ENCODE results near the gene LRIG1. TPM values are rescaled to one million over a fixed set of nuclear protein-coding genes. Genes with fewer than 3 reads are reported as not detected.

Gene LRIG1
- total RNA-seq, 2 donors from 2014 or later = 28.2 to 39.1 TPM

GRCh38 chr3:66385066-66385465 lies 115.8 kb downstream of the LRIG1 start:
- H3K27ac Mint-ChIP-seq = no peak overlapping the region
- peaks cover 47 to 57% of the 10 kb centered on the region in 2 donors for H3K36me3 Mint-ChIP-seq
- ATAC-seq = no peak
- no peak for DNase-seq (ENCODE audit: low spot score in 2 of 2)
- peaks cover 5% of the 10 kb centered on the region in 2 donors for H3K9me3 Mint-ChIP-seq

DNA sequence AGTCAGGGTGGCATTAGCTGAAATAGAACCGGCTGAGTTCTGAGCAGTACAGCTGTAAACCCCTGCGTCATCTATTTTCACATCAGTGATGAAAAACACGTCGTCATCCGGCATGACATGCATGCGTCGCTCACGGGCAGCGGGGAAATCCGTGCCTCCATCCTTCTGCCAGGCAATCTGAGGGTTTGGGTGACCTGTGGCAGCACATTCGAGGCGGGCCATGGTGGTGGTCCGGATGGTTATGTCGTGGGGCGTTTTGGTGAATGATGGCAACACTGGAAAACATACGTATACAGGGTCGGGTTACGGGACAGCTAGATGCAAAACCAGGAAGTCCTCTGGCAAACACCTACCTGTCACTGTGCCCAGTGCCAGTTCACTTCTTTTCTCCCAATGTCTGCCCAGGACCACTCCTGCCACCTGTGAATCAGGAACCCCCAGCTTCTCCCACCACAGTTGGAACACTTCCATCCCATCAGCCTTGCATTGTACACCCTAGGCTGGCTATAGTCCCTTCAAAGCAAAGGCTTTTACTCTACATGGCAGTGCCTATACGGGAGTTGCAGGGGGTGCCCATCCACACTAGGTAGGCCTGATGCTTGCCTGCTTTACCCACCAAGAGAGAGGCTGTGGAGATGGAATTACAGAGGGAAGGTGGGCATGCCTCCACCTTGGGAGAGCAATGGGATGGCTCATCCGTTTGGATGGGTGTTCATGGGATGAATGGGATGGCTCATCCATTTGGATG lies 116.7 kb downstream of the LRIG1 start:
- no peak for DNase-seq (ENCODE audit: low spot score in 2 of 2)
- peak in 1 of 2 donors; percentile 3 for ATAC-seq
- peak overlapping the region; percentile 62 to 86 for H3K27ac Mint-ChIP-seq
- peaks cover 5% of the 10 kb centered on the region in 2 donors for H3K9me3 Mint-ChIP-seq
- H3K36me3 Mint-ChIP-seq = peaks cover 47 to 52% of the 10 kb centered on the region in 2 donors

DNA sequence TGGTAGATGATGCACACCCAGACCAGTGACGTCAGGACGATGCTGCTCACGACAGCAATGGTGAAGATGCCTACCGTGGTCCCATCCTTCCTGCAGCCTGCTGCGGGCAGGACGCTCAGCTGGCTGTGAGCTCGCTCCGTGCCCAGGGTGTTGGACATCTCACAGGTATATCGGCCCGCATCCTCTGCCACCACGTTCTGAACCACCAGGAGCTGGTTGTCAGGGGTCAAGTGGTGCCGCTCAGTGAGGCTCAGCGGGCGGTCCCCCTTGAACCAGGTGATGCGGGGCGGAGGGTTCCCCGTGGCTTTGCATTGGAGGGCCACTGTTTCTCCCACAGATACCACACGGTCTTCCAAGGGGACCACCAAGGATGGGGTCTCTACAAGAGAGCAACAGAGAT lies 117.8 kb downstream of the LRIG1 start:
- DNase-seq (ENCODE audit: low spot score in 2 of 2) = no peak
- no peak for ATAC-seq
- peaks cover 0 to under 1% of the 10 kb centered on the region in 2 donors for H3K9me3 Mint-ChIP-seq
- H3K27ac Mint-ChIP-seq = peak overlapping the region in 1 of 2 donors; percentile 62
- H3K36me3 Mint-ChIP-seq = peaks cover 42 to 48% of the 10 kb centered on the region in 2 donors

DNA sequence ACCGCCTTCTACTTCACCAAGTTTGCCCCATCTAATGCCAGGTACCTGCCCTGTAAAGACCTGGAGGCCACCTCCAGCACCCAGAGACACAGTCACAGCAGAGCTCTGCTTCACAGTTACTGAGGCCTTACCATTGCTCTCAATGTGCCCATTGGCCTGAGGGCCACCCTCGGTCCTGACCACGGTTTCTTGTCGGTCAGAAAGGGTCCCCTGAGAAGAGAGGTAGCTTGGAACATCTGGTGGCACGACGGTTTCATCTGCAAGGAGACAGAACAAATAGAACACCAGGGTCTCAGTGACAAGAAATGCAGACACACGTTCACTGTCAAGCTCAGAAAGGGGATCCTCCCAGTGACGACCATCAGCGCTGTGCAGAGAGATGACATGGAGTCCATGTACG lies 118.7 kb downstream of the LRIG1 start:
- DNase-seq (ENCODE audit: low spot score in 2 of 2) = no peak
- Mint-ChIP-seq H3K36me3 (peaks cover 38 to 48% of the 10 kb centered on the region in 2 donors), H3K9me3 (no peaks in the 10 kb centered on the region), H3K27ac (peak overlapping the region in 1 of 2 donors; percentile 36)
- ATAC-seq = no peak

DNA sequence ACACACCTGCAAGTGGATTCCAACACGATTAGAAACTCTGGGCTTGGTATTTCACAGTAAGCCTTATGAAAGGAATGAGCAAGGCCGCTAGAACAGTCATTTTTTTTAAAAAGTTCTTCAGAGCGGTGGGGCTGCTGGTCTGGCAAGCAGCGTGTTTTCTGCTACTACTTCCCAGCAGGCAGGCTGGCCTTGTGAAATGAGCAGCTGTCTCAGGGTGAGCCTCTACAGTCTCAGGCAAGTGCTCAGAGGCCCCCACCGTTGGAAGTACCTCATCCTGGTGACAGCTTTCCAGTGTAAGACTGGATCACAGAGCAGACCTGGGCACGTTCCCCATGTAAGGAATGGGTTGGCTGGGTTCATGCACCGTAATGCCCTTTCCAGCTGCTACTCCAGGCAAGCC lies 119.2 kb downstream of the LRIG1 start:
- Mint-ChIP-seq H3K36me3 (peaks cover 33 to 43% of the 10 kb centered on the region in 2 donors), H3K9me3 (no peaks in the 10 kb centered on the region), H3K27ac (no peak overlapping the region)
- ATAC-seq (no peak), DNase-seq (ENCODE audit: low spot score in 2 of 2) (no peak)

GRCh38 chr3:66380200-66380932 lies 120.5 kb downstream of the LRIG1 start:
- H3K36me3 Mint-ChIP-seq = peaks cover 23 to 38% of the 10 kb centered on the region in 2 donors
- H3K27ac Mint-ChIP-seq = peak overlapping the region; percentile 17 to 32
- no peaks in the 10 kb centered on the region for H3K9me3 Mint-ChIP-seq
- ATAC-seq (no peak), DNase-seq (ENCODE audit: low spot score in 2 of 2) (no peak)

- Mint-ChIP-seq H3K36me3 (peaks cover 20 to 31% of the 10 kb centered on the region in 2 donors), H3K27ac (peak overlapping the region; percentile 32 to 52)
These were observed 121.3 kb downstream of the LRIG1 start for GRCh38 chr3:66379565-66379964.

DNA sequence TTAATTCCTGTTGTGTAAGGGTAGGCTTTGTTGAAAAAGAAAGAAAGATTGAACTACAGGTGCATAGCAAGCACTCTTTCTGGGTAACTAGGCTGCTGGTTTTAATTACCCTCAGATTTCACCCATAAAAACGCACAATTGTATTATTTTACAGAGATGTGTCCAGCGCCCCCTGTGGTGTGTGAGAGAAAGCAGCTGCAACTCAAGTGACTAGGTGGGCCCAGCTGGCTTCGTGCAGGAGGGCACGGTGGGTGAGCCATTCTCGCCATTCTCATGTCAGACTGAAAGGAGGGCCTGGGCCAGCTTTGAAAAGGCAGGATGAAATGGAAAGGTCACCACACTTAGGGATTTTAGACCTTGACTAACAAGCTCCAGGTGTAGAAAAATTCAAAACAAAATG lies 122.6 kb downstream of the LRIG1 start:
- peaks cover 7 to 18% of the 10 kb centered on the region in 2 donors for H3K36me3 Mint-ChIP-seq
- no peaks in the 10 kb centered on the region for H3K9me3 Mint-ChIP-seq
- ATAC-seq (no peak), DNase-seq (ENCODE audit: low spot score in 2 of 2) (no peak)
- H3K27ac Mint-ChIP-seq = peak overlapping the region; percentile 46 to 86

More at GRCh38 chr3:66379565-66379964, 121.3 kb downstream of the LRIG1 start:
- no peaks in the 10 kb centered on the region for H3K9me3 Mint-ChIP-seq
- ATAC-seq (no peak), DNase-seq (ENCODE audit: low spot score in 2 of 2) (no peak)

DNA sequence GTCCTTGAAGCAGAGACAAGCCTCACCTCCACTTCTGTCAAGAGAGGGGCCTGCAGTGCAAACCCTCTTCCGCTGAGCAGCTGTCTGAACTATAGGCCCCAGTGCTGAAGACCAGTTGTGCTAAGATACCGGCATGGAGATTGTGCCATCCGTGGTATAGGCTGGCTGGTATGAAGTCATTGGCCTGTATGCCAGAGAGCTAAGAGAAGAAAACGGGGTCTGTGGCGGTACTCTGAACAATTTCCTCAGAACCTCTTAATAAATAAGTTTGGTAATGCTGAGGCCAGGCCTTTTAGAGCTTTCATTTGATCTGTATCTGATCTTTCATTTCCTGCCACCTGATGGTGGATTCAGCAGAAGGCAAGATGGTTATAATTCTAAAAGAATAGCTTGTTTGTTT lies 123.0 kb downstream of the LRIG1 start:
- ATAC-seq (no peak), DNase-seq (ENCODE audit: low spot score in 2 of 2) (no peak)
- Mint-ChIP-seq H3K27ac (peak overlapping the region; percentile 46 to 86), H3K36me3 (peaks cover 6 to 17% of the 10 kb centered on the region in 2 donors), H3K9me3 (no peaks in the 10 kb centered on the region)

DNA sequence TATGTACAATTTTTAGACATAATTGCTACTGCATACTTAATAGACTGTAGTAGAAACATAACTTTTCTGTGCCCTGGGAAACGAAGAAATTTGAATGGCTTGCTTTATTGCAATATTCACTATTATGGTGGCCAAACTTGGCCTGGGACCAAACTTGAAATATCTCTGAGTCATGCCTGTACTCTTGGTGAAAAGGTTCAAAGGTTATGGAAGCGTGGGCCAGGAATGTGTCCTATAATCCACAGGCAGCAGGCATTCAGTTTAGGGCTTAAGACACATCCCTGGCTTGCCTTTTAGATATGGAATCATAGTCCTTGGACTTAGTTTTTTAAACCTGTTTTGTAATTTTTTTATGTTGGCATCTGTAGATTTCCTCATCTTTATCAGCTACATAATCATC lies 124.3 kb downstream of the LRIG1 start:
- no peak for ATAC-seq
- peaks cover 0 to 17% of the 10 kb centered on the region in 2 donors for H3K36me3 Mint-ChIP-seq
- H3K9me3 Mint-ChIP-seq = no peaks in the 10 kb centered on the region
- no peak overlapping the region for H3K27ac Mint-ChIP-seq
- no peak for DNase-seq (ENCODE audit: low spot score in 2 of 2)

GRCh38 chr3:66372681-66373350 lies 128.0 kb downstream of the LRIG1 start:
- Mint-ChIP-seq H3K27ac (peak overlapping the region in 1 of 2 donors; percentile 67), H3K36me3 (peaks cover 0 to 10% of the 10 kb centered on the region in 2 donors), H3K9me3 (no peaks in the 10 kb centered on the region)
- ATAC-seq (peak; percentile 36 to 51), DNase-seq (ENCODE audit: low spot score in 2 of 2) (no peak)

GRCh38 chr3:66371432-66371831 lies 129.4 kb downstream of the LRIG1 start:
- H3K27ac Mint-ChIP-seq = peak overlapping the region in 1 of 2 donors; percentile 24
- ATAC-seq = no peak
- peaks cover 0 to 8% of the 10 kb centered on the region in 2 donors for H3K36me3 Mint-ChIP-seq

GRCh38 chr3:66370179-66370578 lies 130.6 kb downstream of the LRIG1 start:
- DNase-seq (ENCODE audit: low spot score in 2 of 2) (no peak), ATAC-seq (no peak)
- Mint-ChIP-seq H3K36me3 (no peaks in the 10 kb centered on the region), H3K27ac (no peak overlapping the region), H3K9me3 (no peaks in the 10 kb centered on the region)

More at GRCh38 chr3:66371432-66371831, 129.4 kb downstream of the LRIG1 start:
- no peaks in the 10 kb centered on the region for H3K9me3 Mint-ChIP-seq
- DNase-seq (ENCODE audit: low spot score in 2 of 2) = no peak

GRCh38 chr3:66367979-66368378 lies 132.8 kb downstream of the LRIG1 start:
- H3K27ac Mint-ChIP-seq = no peak overlapping the region
- no peaks in the 10 kb centered on the region for H3K36me3 Mint-ChIP-seq
- no peaks in the 10 kb centered on the region for H3K9me3 Mint-ChIP-seq
- ATAC-seq (no peak), DNase-seq (ENCODE audit: low spot score in 2 of 2) (no peak)

- no peaks in the 10 kb centered on the region for H3K36me3 Mint-ChIP-seq
- DNase-seq (ENCODE audit: low spot score in 2 of 2) = no peak
- H3K27ac Mint-ChIP-seq = no peak overlapping the region
- ATAC-seq = no peak
- no peaks in the 10 kb centered on the region for H3K9me3 Mint-ChIP-seq
These were observed 134.1 kb downstream of the LRIG1 start for GRCh38 chr3:66366747-66367146.

GRCh38 chr3:66365080-66365479 lies 135.7 kb downstream of the LRIG1 start:
- Mint-ChIP-seq H3K9me3 (no peaks in the 10 kb centered on the region), H3K36me3 (peaks cover 0 to 5% of the 10 kb centered on the region in 2 donors), H3K27ac (no peak overlapping the region)
- DNase-seq (ENCODE audit: low spot score in 2 of 2) (no peak), ATAC-seq (no peak)

GRCh38 chr3:66363148-66363547 lies 137.7 kb downstream of the LRIG1 start:
- ATAC-seq (no peak), DNase-seq (ENCODE audit: low spot score in 2 of 2) (no peak)
- Mint-ChIP-seq H3K9me3 (no peaks in the 10 kb centered on the region), H3K27ac (no peak overlapping the region), H3K36me3 (peaks cover 0 to 9% of the 10 kb centered on the region in 2 donors)
